Panc1 (cell line): ENCODE measurements around the gene CBX2. TPM values are rescaled to one million over a fixed set of nuclear protein-coding genes. Genes with fewer than 3 reads are reported as not detected.

Source experiments
- ATAC-seq: fragments of 200-7000 bp; cut with Tn5 transposase; 2 replicates; pipeline ENCODE4 v1.9.1; 2020; ENCODE audit warnings: mild to moderate bottlenecking, moderate library complexity
- BruUV-seq: library from RNA; stranded (reverse); fragments of 400-500 nt; replicated peaks from 2 replicates; lab custom pipeline; 2021; lab: Mats Ljungman, UMichigan
- CTCF ChIA-PET: fragments of 300-600 bp; sonication (Branson Sonifier 250); formaldehyde crosslinking; loops from one replicate; lab custom pipeline; 2022; ENCODE audit warnings: antibody characterized with exemption; lab: Charles Lee
- POLR2A ChIA-PET: fragments of 300-600 bp; sonication (Branson Sonifier 250); formaldehyde crosslinking; loops from one replicate; lab custom pipeline; 2022; ENCODE audit warnings: antibody characterized with exemption; lab: Charles Lee
- DNase-seq: peaks from one replicate; pipeline ENCODE4 v3.0.0-alpha.2; 2010; ENCODE audit warnings: low read depth, low spot score
- H3K27ac ChIP-seq: 2 replicates; pipeline ENCODE4 v1.5.1; 2011; ENCODE audit warnings: mild to moderate bottlenecking, low read length, inconsistent platforms
- H3K27me3 ChIP-seq: fragments of 200-500 bp; sonication (Bioruptor generic); 2 replicates; pipeline ENCODE4 v1.6.0; 2014; ENCODE audit warnings: low read length, inconsistent platforms; ENCODE audit not compliant: control insufficient read depth, insufficient read depth
- H3K36me3 ChIP-seq: fragments of 200-500 bp; sonication (Bioruptor generic); 2 replicates; pipeline ENCODE4 v1.5.1; 2014; ENCODE audit warnings: inconsistent platforms, mild to moderate bottlenecking, low read length, moderate library complexity; ENCODE audit not compliant: control insufficient read depth, insufficient read depth
- H3K4me1 ChIP-seq: 2 replicates; pipeline ENCODE4 v1.5.1; 2011; ENCODE audit warnings: inconsistent platforms, mild to moderate bottlenecking, low read length, moderate library complexity; ENCODE audit not compliant: control insufficient read depth, insufficient read depth
- H3K4me3 ChIP-seq, 2 experiments: 2 replicates each; pipeline ENCODE4 v1.5.1; 2011 to 2012; ENCODE audit warnings: low read depth in 2 of 2, low read length in 2 of 2, mild to moderate bottlenecking in 2 of 2, inconsistent platforms in 1 of 2, moderate library complexity in 1 of 2
- H3K9me3 ChIP-seq: fragments of 200-500 bp; sonication (Bioruptor generic); 2 replicates; pipeline ENCODE4 v1.5.1; 2014; ENCODE audit warnings: low read depth, mild to moderate bottlenecking, inconsistent platforms, low read length, moderate library complexity; ENCODE audit not compliant: control insufficient read depth, insufficient read depth
- POLR2AphosphoS5 ChIP-seq: IDR thresholded peaks from 2 replicates; pipeline ENCODE4 v1.6.1; 2012; ENCODE audit warnings: mild to moderate bottlenecking, low read depth, low read length, moderate library complexity
- SIN3A ChIP-seq: IDR thresholded peaks from 2 replicates; pipeline ENCODE4 v1.6.1; 2012; ENCODE audit warnings: low read depth, mild to moderate bottlenecking, low read length, moderate library complexity, borderline replicate concordance; ENCODE audit not compliant: insufficient read depth
- TCF7L2 ChIP-seq: IDR thresholded peaks from 2 replicates; pipeline ENCODE4 v1.6.1; 2011; ENCODE audit warnings: mild to moderate bottlenecking, low read depth, low read length, inconsistent platforms
- in situ Hi-C: cut with HindIII; loops from 2 replicates; pipeline ENCODE4 v1.10.0; 2016; ENCODE audit warnings: low sequenced_read_pairs, low pct_unique_long_range_greater_than_20kb
- intact Hi-C: fragments of 100-400 bp; cut with micrococcal nuclease; formaldehyde crosslinking; loops from one replicate; pipeline ENCODE4 v1.10.0; 2022; ENCODE audit not compliant: unreplicated experiment
- total RNA-seq: library from RNA; stranded (reverse); gene quantifications from one replicate; pipeline ENCODE4 v1.2.1, GENCODE V29; 2021; ENCODE audit not compliant: unreplicated experiment
- TF ChIP-seq, protein P1 (sequence below): fragments of 450-650 bp; IDR thresholded peaks from 2 replicates; pipeline ENCODE4 v1.5.1; 2017; ENCODE audit warnings: mild to moderate bottlenecking
- TF ChIP-seq, protein P2 (sequence below), 2 experiments: IDR thresholded peaks; 2 replicates each; pipeline ENCODE4 v1.6.1; 2011 to 2012; ENCODE audit warnings: low read depth in 2 of 2, control low read depth in 1 of 2, low read length in 1 of 2, mild to moderate bottlenecking in 1 of 2, moderate library complexity in 1 of 2; ENCODE audit not compliant: insufficient read depth in 1 of 2

Gene CBX2
- total RNA-seq, 1 experiment from 2014 or later = 9.0 TPM

DNA sequence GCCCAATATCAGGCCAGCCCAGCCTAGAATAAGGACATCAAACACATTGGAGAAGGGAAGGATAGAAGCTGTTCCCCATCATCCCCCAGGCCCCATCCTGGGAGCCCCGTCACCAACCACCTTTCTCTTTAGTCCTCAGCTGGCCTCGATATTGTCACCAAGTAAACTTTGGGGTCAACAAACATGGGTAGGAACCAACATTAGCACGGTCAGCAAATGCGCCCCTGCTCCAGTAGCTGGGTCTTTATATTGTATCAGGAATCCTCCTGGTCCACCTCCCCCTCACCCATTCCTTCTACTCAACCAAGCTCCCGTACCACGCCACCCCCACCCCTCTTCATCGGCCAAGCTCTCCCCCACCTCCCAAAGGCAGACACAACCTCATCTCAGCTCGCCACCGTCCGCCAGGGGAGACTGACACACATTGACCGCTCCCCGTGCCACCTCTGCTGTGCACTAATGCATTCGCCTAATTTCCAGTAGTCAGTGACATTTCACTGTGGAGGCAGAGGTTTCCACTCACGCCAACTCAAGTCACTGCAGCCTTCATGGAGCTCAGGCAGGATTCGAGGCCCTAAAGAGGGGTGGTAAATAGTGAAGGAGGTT lies 20.7 kb upstream of the CBX2 start:
- no peak for ATAC-seq
- Histone ChIP-seq H3K27me3 (no peaks in the 10 kb centered on the region), H3K27ac (no peak overlapping the region), H3K4me1 (no peaks in the 10 kb centered on the region), H3K36me3 (no peaks in the 10 kb centered on the region), H3K9me3 (no peaks in the 10 kb centered on the region), H3K4me3 (no peak overlapping the region)
- CTCF ChIA-PET = no interaction called here
- BruUV-seq = no TSS peak
- POLR2A ChIA-PET = no interaction called here
- intact Hi-C loops = no loop called here
- TF ChIP-seq, protein P1, sequence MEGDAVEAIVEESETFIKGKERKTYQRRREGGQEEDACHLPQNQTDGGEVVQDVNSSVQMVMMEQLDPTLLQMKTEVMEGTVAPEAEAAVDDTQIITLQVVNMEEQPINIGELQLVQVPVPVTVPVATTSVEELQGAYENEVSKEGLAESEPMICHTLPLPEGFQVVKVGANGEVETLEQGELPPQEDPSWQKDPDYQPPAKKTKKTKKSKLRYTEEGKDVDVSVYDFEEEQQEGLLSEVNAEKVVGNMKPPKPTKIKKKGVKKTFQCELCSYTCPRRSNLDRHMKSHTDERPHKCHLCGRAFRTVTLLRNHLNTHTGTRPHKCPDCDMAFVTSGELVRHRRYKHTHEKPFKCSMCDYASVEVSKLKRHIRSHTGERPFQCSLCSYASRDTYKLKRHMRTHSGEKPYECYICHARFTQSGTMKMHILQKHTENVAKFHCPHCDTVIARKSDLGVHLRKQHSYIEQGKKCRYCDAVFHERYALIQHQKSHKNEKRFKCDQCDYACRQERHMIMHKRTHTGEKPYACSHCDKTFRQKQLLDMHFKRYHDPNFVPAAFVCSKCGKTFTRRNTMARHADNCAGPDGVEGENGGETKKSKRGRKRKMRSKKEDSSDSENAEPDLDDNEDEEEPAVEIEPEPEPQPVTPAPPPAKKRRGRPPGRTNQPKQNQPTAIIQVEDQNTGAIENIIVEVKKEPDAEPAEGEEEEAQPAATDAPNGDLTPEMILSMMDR = no peak
- TF ChIP-seq TCF7L2 (no peak), SIN3A (no peak), POLR2AphosphoS5 (no peak)
- TF ChIP-seq, protein P2, sequence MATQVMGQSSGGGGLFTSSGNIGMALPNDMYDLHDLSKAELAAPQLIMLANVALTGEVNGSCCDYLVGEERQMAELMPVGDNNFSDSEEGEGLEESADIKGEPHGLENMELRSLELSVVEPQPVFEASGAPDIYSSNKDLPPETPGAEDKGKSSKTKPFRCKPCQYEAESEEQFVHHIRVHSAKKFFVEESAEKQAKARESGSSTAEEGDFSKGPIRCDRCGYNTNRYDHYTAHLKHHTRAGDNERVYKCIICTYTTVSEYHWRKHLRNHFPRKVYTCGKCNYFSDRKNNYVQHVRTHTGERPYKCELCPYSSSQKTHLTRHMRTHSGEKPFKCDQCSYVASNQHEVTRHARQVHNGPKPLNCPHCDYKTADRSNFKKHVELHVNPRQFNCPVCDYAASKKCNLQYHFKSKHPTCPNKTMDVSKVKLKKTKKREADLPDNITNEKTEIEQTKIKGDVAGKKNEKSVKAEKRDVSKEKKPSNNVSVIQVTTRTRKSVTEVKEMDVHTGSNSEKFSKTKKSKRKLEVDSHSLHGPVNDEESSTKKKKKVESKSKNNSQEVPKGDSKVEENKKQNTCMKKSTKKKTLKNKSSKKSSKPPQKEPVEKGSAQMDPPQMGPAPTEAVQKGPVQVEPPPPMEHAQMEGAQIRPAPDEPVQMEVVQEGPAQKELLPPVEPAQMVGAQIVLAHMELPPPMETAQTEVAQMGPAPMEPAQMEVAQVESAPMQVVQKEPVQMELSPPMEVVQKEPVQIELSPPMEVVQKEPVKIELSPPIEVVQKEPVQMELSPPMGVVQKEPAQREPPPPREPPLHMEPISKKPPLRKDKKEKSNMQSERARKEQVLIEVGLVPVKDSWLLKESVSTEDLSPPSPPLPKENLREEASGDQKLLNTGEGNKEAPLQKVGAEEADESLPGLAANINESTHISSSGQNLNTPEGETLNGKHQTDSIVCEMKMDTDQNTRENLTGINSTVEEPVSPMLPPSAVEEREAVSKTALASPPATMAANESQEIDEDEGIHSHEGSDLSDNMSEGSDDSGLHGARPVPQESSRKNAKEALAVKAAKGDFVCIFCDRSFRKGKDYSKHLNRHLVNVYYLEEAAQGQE (IDR thresholded peaks at IDR 0.05; ENCODE audit: insufficient read depth in 1 of 2, low read depth in 2 of 2, low read length in 1 of 2) = no peak
- DNase-seq = no peak
- in situ Hi-C loops = no loop called here

DNA sequence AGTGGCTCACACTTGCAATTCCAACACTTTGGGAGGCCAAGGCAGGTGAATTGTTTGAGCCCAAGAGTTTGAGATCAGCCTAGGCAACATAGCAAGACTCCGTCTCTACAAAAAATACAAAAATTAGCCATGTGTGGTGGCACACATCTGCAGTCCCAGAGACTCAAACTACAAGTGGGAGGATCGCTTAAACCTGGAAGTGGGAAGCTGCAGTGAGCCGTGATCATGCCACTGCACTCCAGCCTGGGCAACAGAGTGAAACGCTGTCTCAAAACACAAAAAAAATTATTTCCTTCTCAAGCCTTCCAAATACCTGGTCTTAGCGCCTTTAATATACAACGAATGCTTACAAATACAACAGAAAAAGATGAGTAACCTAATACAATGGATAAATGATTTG lies 19.7 kb upstream of the CBX2 start:
- no peak overlapping the region for H3K4me3 ChIP-seq
- H3K27me3 ChIP-seq = no peaks in the 10 kb centered on the region
- in situ Hi-C loops = no loop called here
- POLR2A ChIA-PET = no interaction called here
- H3K36me3 ChIP-seq = no peaks in the 10 kb centered on the region
- BruUV-seq = no TSS peak
- no peak overlapping the region for H3K27ac ChIP-seq
- TF ChIP-seq POLR2AphosphoS5 = no peak
- no peak for TF ChIP-seq SIN3A
- TF ChIP-seq, protein P1 = no peak
- no peak for TF ChIP-seq TCF7L2
- TF ChIP-seq, protein P2 (IDR thresholded peaks at IDR 0.05; ENCODE audit: insufficient read depth in 1 of 2, low read depth in 2 of 2, low read length in 1 of 2) = no peak
- no peaks in the 10 kb centered on the region for H3K4me1 ChIP-seq
- no peak for DNase-seq
- no peak for ATAC-seq
- CTCF ChIA-PET = no interaction called here
- no peaks in the 10 kb centered on the region for H3K9me3 ChIP-seq
- intact Hi-C loops = no loop called here
